GM18951 (cell line): Measurements from ENCODE around the gene PLEKHO2.

Experiments used
- POLR2A ChIP-seq: IDR thresholded peaks from 4 replicates; pipeline ENCODE4 v1.6.1; 2011; ENCODE audit warnings: mild to moderate bottlenecking; ENCODE audit not compliant: insufficient read length, insufficient read depth; ENCODE audit errors: extremely low read depth
- in situ Hi-C: fragments of 300-500 bp; cut with MboI; formaldehyde crosslinking; loops from one replicate; pipeline ENCODE4 v1.12.0; 2022; ENCODE audit warnings: low sequenced_read_pairs, mixed read lengths, inconsistent platforms; ENCODE audit not compliant: unreplicated experiment

Gene PLEKHO2

GRCh38 chr15:64911311-64912186 is 69.8 kb downstream of the PLEKHO2 start, which contains the start of gene ANKDD1A:
TSS of gene ANKDD1A (plus strand) at chr15:64911902. CDS start at chr15:64911931, 29 bp downstream.
- in situ Hi-C loops = no loop called here
- TF ChIP-seq POLR2A = peak; percentile 55

GRCh38 chr15:64912379-64913325 is 70.9 kb downstream of the PLEKHO2 start:
- in situ Hi-C loops = no loop called here
- TF ChIP-seq POLR2A = no peak

DNA sequence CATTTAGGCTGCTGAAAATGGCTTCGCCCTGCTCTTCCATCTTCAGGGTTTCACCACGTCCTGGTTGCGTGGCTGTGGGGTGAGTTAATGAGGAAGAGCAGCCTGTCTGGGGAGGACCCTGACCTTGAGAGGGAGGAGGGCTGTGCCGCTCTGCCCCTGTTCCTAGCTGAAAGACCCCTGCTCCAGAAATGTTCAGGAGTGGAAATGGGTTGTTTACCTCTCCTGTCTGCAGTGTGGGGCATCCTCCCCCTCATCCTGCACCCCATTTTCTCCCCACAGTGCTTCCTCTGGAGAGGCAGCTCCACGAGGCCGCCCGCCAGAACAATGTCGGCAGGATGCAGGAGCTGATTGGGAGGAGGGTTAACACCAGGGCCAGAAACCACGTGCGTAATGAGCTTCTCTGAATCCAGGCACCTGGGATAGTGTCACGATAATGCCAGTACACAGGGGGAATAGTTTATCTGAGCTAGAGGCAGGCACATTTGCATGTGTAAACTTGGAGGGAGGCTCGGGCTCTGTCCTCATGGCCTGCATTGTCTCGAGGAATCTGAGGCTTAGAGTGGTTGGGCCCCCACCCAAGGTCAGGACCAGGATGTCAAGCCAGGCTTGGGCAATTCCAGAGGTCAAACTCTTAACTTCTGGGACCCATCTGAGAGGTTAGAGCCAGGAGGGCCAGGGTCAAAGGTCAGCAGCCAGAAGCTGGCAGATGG is 74.0 kb downstream of the PLEKHO2 start:
- in situ Hi-C loops = no loop called here

DNA sequence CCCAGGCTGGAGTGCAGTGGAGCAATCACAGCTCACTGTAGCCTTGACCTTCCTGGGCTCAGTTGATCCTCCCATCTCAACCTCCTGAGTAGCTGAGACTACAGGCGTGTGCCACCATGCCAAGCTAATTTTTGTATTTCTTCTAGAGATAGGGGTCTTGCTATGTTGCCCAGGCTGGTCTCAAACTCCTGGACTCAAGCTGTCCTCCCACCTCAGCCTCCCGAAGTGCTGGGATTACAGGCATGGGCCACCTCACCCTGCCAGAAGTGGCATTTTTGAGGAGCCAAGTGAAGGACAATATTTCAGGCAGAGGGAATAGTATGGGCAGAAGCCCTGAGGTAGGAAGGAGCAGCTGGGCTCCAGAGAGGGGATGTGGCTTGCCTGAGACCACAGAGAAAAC is 74.7 kb downstream of the PLEKHO2 start:
- TF ChIP-seq POLR2A = no peak
- in situ Hi-C loops = no loop called here

More for the DNA sequence above, 74.0 kb downstream of the PLEKHO2 start:
- TF ChIP-seq POLR2A = no peak

DNA sequence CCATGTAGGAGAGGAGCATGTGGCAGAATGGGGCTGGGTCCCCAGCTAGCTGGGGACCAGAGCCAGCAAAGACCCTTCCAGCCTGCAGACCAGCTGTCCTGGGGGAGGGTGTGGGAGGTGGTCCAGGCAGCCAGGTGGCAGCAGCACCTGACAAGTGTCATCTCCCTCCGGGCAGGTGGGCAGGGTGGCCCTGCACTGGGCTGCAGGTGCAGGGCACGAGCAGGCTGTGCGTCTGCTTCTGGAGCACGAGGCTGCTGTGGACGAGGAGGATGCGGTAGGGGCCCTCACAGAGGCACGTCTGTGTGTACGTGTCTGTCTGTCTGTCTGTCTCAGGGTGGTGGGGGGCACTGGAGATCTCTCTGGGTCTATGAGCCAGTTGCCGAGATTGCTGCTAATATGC is 75.5 kb downstream of the PLEKHO2 start:
- in situ Hi-C loops = no loop called here
- TF ChIP-seq POLR2A = no peak
